ENCODE results near the gene RIN3. TPM values are rescaled to one million over a fixed set of nuclear protein-coding genes. Genes with fewer than 3 reads are reported as not detected.

The RIN3 gene
- polyA plus RNA-seq, 1 experiment, result 8.2 TPM

- POLR2A ChIA-PET, result no interaction called here
- DNase-seq (ENCODE audit: low read depth), result no peak
- Histone ChIP-seq H3K27me3 (ENCODE audit: control insufficient read depth, insufficient read depth, low read length) (no peaks in the 10 kb centered on the region), H3K36me3 (ENCODE audit: control insufficient read depth, insufficient read depth, low read length) (peaks cover 4% of the 10 kb centered on the region), H3K4me3 (ENCODE audit: low read depth, low read length) (no peak overlapping the region)
- TF ChIP-seq CTCF (IDR thresholded peaks at IDR 0.05; ENCODE audit: insufficient read depth, low read depth, low read length), result no peak
- CTCF ChIA-PET, result interaction anchor here (1.0 to 1.9 kb wide), 2 partner anchors 10 to 21 kb away, joined by 3 to 8 read pairs; no protein-coding TSS in a partner anchor
Observed at GRCh38 chr14:92666251-92666650, 152.7 kb downstream of the RIN3 start.

DNA sequence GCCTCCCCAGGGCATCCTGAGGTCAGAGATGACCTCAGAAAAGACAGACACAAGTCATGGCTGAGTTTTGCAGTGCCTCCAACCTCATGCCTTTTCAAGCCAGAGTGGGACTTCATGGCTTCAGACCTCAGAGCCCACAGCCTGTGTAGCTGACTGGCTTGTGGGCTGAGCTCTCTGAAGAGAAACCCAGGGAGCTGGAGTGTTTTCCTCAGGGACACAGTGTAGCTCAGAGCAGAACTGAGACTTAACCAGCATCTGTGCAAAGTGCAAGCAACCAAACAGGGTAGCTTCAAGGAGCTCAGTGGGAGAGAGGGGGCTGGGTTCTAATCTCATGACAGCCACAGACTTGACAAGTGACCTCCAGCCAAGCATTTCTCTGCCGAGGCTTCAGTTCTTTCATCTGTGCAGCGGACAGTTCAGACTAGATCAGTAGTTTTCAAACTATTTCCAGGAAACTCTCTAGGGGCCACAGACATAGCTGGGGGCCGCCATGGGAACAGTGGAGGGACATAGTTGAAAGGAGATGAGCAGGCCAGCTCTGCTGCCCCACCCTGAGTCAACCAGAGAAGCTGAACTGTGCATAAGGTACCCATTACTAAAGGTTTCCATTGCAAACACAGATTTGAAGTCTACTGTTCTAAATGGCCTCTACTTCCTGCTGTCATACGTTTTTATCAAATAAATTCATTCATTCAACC is 154.8 kb downstream of the RIN3 start:
- H3K27me3 ChIP-seq (ENCODE audit: control insufficient read depth, insufficient read depth, low read length), result no peaks in the 10 kb centered on the region
- no peaks in the 10 kb centered on the region; the same call in 1 of the 2 replicates for H3K36me3 ChIP-seq (ENCODE audit: control insufficient read depth, insufficient read depth, low read length)
- TF ChIP-seq CTCF (IDR thresholded peaks at IDR 0.05; ENCODE audit: insufficient read depth, low read depth, low read length), result no peak
- DNase-seq (ENCODE audit: low read depth), result no peak
- CTCF ChIA-PET, result interaction anchor here (0.7 to 3.5 kb wide), 4 partner anchors 13 to 533 kb away, joined by 3 to 21 read pairs (median 3); no protein-coding TSS in a partner anchor
- POLR2A ChIA-PET, result no interaction called here
- no peak overlapping the region for H3K4me3 ChIP-seq (ENCODE audit: low read depth, low read length)

- CTCF ChIA-PET, result interaction anchor here (0.9 to 3.5 kb wide), 14 partner anchors 10 to 539 kb away, joined by 3 to 21 read pairs (median 4); no protein-coding TSS in a partner anchor
- peak; percentile 53 for TF ChIP-seq CTCF (IDR thresholded peaks at IDR 0.05; ENCODE audit: insufficient read depth, low read depth, low read length)
- H3K36me3 ChIP-seq (ENCODE audit: control insufficient read depth, insufficient read depth, low read length), result no peaks in the 10 kb centered on the region; the same call in 1 of the 2 replicates
- no peaks in the 10 kb centered on the region for H3K27me3 ChIP-seq (ENCODE audit: control insufficient read depth, insufficient read depth, low read length)
- POLR2A ChIA-PET, result interaction anchor here (0.5 to 0.7 kb wide), 2 partner anchors 24 to 200 kb away, joined by 3 to 8 read pairs; no protein-coding TSS in a partner anchor
- no peak overlapping the region for H3K4me3 ChIP-seq (ENCODE audit: low read depth, low read length)
- DNase-seq (ENCODE audit: low read depth), result peak; percentile 75
Observed at GRCh38 chr14:92670160-92670559, 156.6 kb downstream of the RIN3 start.

DNA sequence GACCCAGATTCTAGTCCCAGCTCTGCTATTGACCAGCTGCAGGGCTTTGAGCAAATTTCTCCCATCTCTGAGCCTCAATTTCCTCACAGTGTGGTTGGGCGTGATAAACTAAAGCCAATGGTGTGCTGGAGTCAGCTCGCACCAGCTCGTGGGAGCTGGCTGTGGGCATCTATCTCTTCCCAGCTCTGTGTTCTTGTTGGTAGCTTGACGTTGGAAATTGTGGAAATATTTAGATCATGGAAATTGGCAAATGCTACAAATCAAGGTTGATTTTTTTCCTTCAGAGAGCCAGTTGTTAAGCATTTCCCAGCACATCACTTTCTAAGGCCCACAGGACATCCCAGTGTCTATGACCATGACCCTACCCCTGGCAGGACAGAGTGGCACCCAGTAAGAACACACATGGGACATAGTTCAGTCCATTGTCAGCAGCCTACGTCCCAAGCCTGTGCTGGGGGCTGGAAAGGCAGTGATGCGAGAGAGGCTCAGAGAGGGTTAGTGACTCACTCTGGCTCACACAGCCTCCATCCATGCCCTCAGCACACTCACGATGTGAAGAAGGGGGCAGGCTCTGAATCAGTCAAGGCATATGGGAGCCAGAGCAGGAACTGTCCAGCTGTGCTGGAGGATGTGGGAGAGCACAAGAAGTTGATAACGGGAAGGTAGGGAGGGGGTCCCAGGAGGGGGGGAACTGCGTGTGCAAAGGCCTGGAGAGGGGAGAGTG is 157.2 kb downstream of the RIN3 start:
- H3K4me3 ChIP-seq (ENCODE audit: low read depth, low read length), result no peak overlapping the region
- CTCF ChIA-PET, result interaction anchor here (0.9 to 3.5 kb wide), 13 partner anchors 10 to 540 kb away, joined by 3 to 21 read pairs (median 4); no protein-coding TSS in a partner anchor
- H3K36me3 ChIP-seq (ENCODE audit: control insufficient read depth, insufficient read depth, low read length), result peaks cover 1% of the 10 kb centered on the region; the same call in 1 of the 2 replicates
- H3K27me3 ChIP-seq (ENCODE audit: control insufficient read depth, insufficient read depth, low read length), result no peaks in the 10 kb centered on the region
- TF ChIP-seq CTCF (IDR thresholded peaks at IDR 0.05; ENCODE audit: insufficient read depth, low read depth, low read length), result no peak
- DNase-seq (ENCODE audit: low read depth), result no peak
- POLR2A ChIA-PET, result interaction anchor here (0.5 kb wide), 1 partner anchor 25 kb away, joined by 8 read pairs; no protein-coding TSS in a partner anchor

GRCh38 chr14:92673601-92674150 is 160.1 kb downstream of the RIN3 start:
- DNase-seq (ENCODE audit: low read depth), result no peak
- H3K36me3 ChIP-seq (ENCODE audit: control insufficient read depth, insufficient read depth, low read length), result peaks cover 6% of the 10 kb centered on the region
- TF ChIP-seq CTCF (IDR thresholded peaks at IDR 0.05; ENCODE audit: insufficient read depth, low read depth, low read length), result no peak
- POLR2A ChIA-PET, result no interaction called here
- CTCF ChIA-PET, result interaction anchor here (0.6 to 2.0 kb wide), 4 partner anchors 7 to 16 kb away, joined by 3 to 6 read pairs (median 4); no protein-coding TSS in a partner anchor
- no peak overlapping the region for H3K4me3 ChIP-seq (ENCODE audit: low read depth, low read length)
- H3K27me3 ChIP-seq (ENCODE audit: control insufficient read depth, insufficient read depth, low read length), result no peaks in the 10 kb centered on the region

All from BJ (cell line).